ENCODE results near the gene WNK1.
A peak's percentile ranks its signal among the peaks of the same experiment; 100 is the strongest.

WNK1 gene

DNA sequence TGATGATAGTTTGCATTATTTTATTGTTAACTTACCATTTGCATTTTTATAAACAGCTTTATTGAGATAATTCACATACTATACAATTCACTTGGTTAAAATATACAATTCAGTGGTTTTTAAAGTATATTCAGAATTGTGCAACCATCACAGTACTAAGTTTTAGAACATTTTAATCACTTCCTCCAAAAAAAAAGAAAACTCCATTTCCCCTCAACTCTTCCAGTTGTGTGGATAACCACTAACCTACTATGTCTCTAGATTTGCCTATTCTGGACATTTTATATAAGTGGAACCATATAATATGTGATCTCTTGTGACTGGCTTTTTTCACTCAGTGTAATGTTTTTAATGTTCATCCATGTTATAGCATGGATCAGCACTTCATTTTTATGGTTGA lies 41.3 kb downstream of the WNK1 start:
- Histone ChIP-seq H3K27me3 (ENCODE audit: insufficient read depth, low read depth) (no peaks in the 10 kb centered on the region), H2AFZ (ENCODE audit: low read depth) (no peak overlapping the region), H3K9ac (no peak overlapping the region), H3K4me1 (ENCODE audit: low read depth, poor library complexity, severe bottlenecking) (peaks cover 25% of the 10 kb centered on the region), H3K36me3 (ENCODE audit: insufficient read depth) (no peaks in the 10 kb centered on the region), H3K4me2 (no peak overlapping the region), H3K27ac (no peak overlapping the region), H3K79me2 (ENCODE audit: insufficient read depth, low read depth) (peaks cover 98% of the 10 kb centered on the region), H4K20me1 (ENCODE audit: insufficient read depth) (peaks cover 57% of the 10 kb centered on the region), H3K4me3 (IDR thresholded peaks at IDR 0.05; ENCODE audit: insufficient read depth, low read depth, low read length) (no peak overlapping the region)
- no peak for TF ChIP-seq CTCF (conservative IDR thresholded peaks at IDR 0.05; ENCODE audit: low read depth, low read length)

- Histone ChIP-seq H3K4me1 (ENCODE audit: low read depth, poor library complexity, severe bottlenecking) (peaks cover 9% of the 10 kb centered on the region), H3K36me3 (ENCODE audit: insufficient read depth) (no peaks in the 10 kb centered on the region), H4K20me1 (ENCODE audit: insufficient read depth) (peaks cover 47% of the 10 kb centered on the region), H3K27ac (no peak overlapping the region), H3K79me2 (ENCODE audit: insufficient read depth, low read depth) (peaks cover 96% of the 10 kb centered on the region), H3K9ac (no peak overlapping the region), H3K4me2 (no peak overlapping the region), H3K27me3 (ENCODE audit: insufficient read depth, low read depth) (no peaks in the 10 kb centered on the region), H3K4me3 (IDR thresholded peaks at IDR 0.05; ENCODE audit: insufficient read depth, low read depth, low read length) (no peak overlapping the region), H2AFZ (ENCODE audit: low read depth) (no peak overlapping the region)
- TF ChIP-seq CTCF (conservative IDR thresholded peaks at IDR 0.05; ENCODE audit: low read depth, low read length) = no peak
These were observed 42.9 kb downstream of the WNK1 start for GRCh38 chr12:795305-795704.

DNA sequence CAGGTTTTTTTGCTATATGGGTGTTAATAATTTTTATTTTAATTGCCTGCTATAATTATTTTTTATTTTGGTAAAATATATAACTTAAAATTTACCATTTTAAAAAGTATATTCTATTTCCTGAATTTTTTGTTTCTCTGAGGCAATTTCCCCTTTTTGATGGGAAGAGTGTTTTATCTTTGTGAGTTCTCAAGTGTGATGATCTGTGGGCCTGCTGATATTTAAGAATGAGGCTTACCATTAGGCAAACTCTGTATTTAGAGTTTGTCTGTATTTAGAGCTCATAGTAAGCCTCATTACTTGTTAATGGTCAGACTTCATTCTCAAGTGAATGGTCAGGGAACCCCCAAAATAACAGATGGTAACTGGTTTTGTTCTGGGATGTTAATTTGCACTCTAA lies 48.0 kb downstream of the WNK1 start:
- H3K79me2 ChIP-seq (ENCODE audit: insufficient read depth, low read depth) = peaks cover 95% of the 10 kb centered on the region
- H3K4me2 ChIP-seq = no peak overlapping the region
- H2AFZ ChIP-seq (ENCODE audit: low read depth) = no peak overlapping the region
- no peak overlapping the region for H3K27ac ChIP-seq
- H3K27me3 ChIP-seq (ENCODE audit: insufficient read depth, low read depth) = no peaks in the 10 kb centered on the region
- peaks cover 40% of the 10 kb centered on the region for H3K4me1 ChIP-seq (ENCODE audit: low read depth, poor library complexity, severe bottlenecking)
- no peak overlapping the region for H3K4me3 ChIP-seq (IDR thresholded peaks at IDR 0.05; ENCODE audit: insufficient read depth, low read depth, low read length)
- peaks cover 43% of the 10 kb centered on the region for H4K20me1 ChIP-seq (ENCODE audit: insufficient read depth)
- H3K9ac ChIP-seq = no peak overlapping the region
- no peaks in the 10 kb centered on the region for H3K36me3 ChIP-seq (ENCODE audit: insufficient read depth)
- no peak for TF ChIP-seq CTCF (conservative IDR thresholded peaks at IDR 0.05; ENCODE audit: low read depth, low read length)

- no peaks in the 10 kb centered on the region for H3K27me3 ChIP-seq (ENCODE audit: insufficient read depth, low read depth)
- no peak for TF ChIP-seq CTCF (conservative IDR thresholded peaks at IDR 0.05; ENCODE audit: low read depth, low read length)
- H3K27ac ChIP-seq = no peak overlapping the region
- no peak overlapping the region for H3K4me3 ChIP-seq (IDR thresholded peaks at IDR 0.05; ENCODE audit: insufficient read depth, low read depth, low read length)
- peaks cover 95% of the 10 kb centered on the region for H3K79me2 ChIP-seq (ENCODE audit: insufficient read depth, low read depth)
- no peaks in the 10 kb centered on the region for H3K36me3 ChIP-seq (ENCODE audit: insufficient read depth)
- no peak overlapping the region for H2AFZ ChIP-seq (ENCODE audit: low read depth)
- peaks cover 56% of the 10 kb centered on the region for H3K4me1 ChIP-seq (ENCODE audit: low read depth, poor library complexity, severe bottlenecking)
- H3K4me2 ChIP-seq = 0 out of 2 replicates have a peak overlapping the region, but pooled peaks have one; percentile 11
- H4K20me1 ChIP-seq (ENCODE audit: insufficient read depth) = peaks cover 45% of the 10 kb centered on the region
- no peak overlapping the region for H3K9ac ChIP-seq
These were observed 50.1 kb downstream of the WNK1 start for GRCh38 chr12:802242-803120.
